PC-3 (cell line): ENCODE measurements around the gene PVALB. TPM values are rescaled to one million over a fixed set of nuclear protein-coding genes. Genes with fewer than 3 reads are reported as not detected.

Source experiments
- ATAC-seq: fragments of 200-7000 bp; cut with Tn5 transposase; 2 replicates; pipeline ENCODE4 v1.9.1; 2020; ENCODE audit warnings: mild to moderate bottlenecking, moderate library complexity
- BruUV-seq: library from RNA; stranded (reverse); fragments of 400-500 nt; replicated peaks from 2 replicates; lab custom pipeline; 2021; lab: Mats Ljungman, UMichigan
- CTCF ChIA-PET: fragments of 300-600 bp; sonication (Branson Sonifier 250); formaldehyde crosslinking; loops from one replicate; lab custom pipeline; 2022; ENCODE audit warnings: antibody characterized with exemption; lab: Charles Lee
- POLR2A ChIA-PET: fragments of 300-600 bp; sonication (Branson Sonifier 250); formaldehyde crosslinking; loops from one replicate; lab custom pipeline; 2022; ENCODE audit warnings: antibody characterized with exemption; ENCODE audit not compliant: unreplicated experiment; lab: Charles Lee
- DNase-seq: peaks from one replicate; pipeline ENCODE4 v3.0.0-alpha.2; 2015
- H2AFZ ChIP-seq: fragments of 300-600 bp; sonication (generic); 2 replicates; pipeline ENCODE4 v1.6.0; 2016; ENCODE audit warnings: antibody characterized with exemption, low read length
- H3F3A ChIP-seq: fragments of 300-600 bp; sonication (generic); one replicate; pipeline ENCODE4 v1.6.0; 2017; ENCODE audit warnings: antibody characterized with exemption, low read length, control low read depth, mild to moderate bottlenecking; ENCODE audit not compliant: unreplicated experiment
- H3K27ac ChIP-seq: fragments of 300-600 bp; sonication (generic); 2 replicates; pipeline ENCODE4 v1.5.1; 2016; ENCODE audit warnings: mild to moderate bottlenecking, low read length
- H3K27me3 ChIP-seq: fragments of 300-600 bp; sonication (generic); 2 replicates; pipeline ENCODE4 v1.6.1; 2016; ENCODE audit warnings: low read length, mixed read lengths
- H3K36me3 ChIP-seq: fragments of 300-600 bp; sonication (generic); 2 replicates; pipeline ENCODE4 v1.6.1; 2016; ENCODE audit warnings: low read depth, mixed run types, low read length, mixed read lengths
- H3K4me1 ChIP-seq: fragments of 300-600 bp; sonication (generic); 2 replicates; pipeline ENCODE4 v1.5.1; 2016; ENCODE audit warnings: low read length; ENCODE audit not compliant: insufficient read depth
- H3K4me2 ChIP-seq: fragments of 300-600 bp; sonication (generic); 2 replicates; pipeline ENCODE4 v1.6.0; 2016; ENCODE audit warnings: low read length
- H3K4me3 ChIP-seq: fragments of 300-600 bp; sonication (generic); 2 replicates; pipeline ENCODE4 v1.5.1; 2016; ENCODE audit warnings: mild to moderate bottlenecking, low read length, mixed read lengths
- H3K79me2 ChIP-seq: fragments of 300-600 bp; sonication (generic); 2 replicates; pipeline ENCODE4 v1.6.1; 2017; ENCODE audit warnings: low read length, mixed read lengths
- H3K9ac ChIP-seq: fragments of 300-600 bp; sonication (generic); 2 replicates; pipeline ENCODE4 v1.6.0; 2016; ENCODE audit warnings: mild to moderate bottlenecking, low read length
- H3K9me2 ChIP-seq: fragments of 300-600 bp; sonication (generic); replicated peaks from 2 replicates; pipeline ENCODE4 v1.6.1; 2016; ENCODE audit warnings: mixed run types, low read length, mixed read lengths
- H3K9me3 ChIP-seq: fragments of 300-600 bp; sonication (generic); 2 replicates; pipeline ENCODE4 v1.6.1; 2016; ENCODE audit warnings: low read length, mixed read lengths
- H4K20me1 ChIP-seq: fragments of 300-600 bp; sonication (generic); 2 replicates; pipeline ENCODE4 v1.6.1; 2016; ENCODE audit warnings: low read length, mixed read lengths
- EZH2 ChIP-seq: fragments of 300-600 bp; sonication (generic); IDR thresholded peaks from one replicate; pipeline ENCODE4 v1.6.1; 2017; ENCODE audit warnings: antibody characterized with exemption, mild to moderate bottlenecking, low read length; ENCODE audit not compliant: unreplicated experiment
- EZH2phosphoT487 ChIP-seq: fragments of 300-600 bp; sonication (generic); IDR thresholded peaks from 2 replicates; pipeline ENCODE4 v1.6.1; 2018; ENCODE audit warnings: mild to moderate bottlenecking, antibody characterized with exemption, low read length, borderline replicate concordance
- intact Hi-C: fragments of 100-400 bp; cut with micrococcal nuclease; formaldehyde crosslinking; loops from 2 replicates; pipeline ENCODE4 v1.9.0; 2023
- total RNA-seq: library from RNA; depleted of rRNA; stranded (reverse); fragments of >200 nt; gene quantifications from 2 replicates; pipeline ENCODE4 v1.2.3, GENCODE V29; 2014
- TF ChIP-seq, protein P1 (sequence below): fragments of 300-600 bp; sonication (generic); conservative IDR thresholded peaks from 2 replicates; pipeline ENCODE4 v1.5.1; 2017; ENCODE audit warnings: antibody characterized with exemption, low read depth, mild to moderate bottlenecking, low read length

PVALB gene
- total RNA-seq, 1 experiment from 2014 or later: not detected

DNA sequence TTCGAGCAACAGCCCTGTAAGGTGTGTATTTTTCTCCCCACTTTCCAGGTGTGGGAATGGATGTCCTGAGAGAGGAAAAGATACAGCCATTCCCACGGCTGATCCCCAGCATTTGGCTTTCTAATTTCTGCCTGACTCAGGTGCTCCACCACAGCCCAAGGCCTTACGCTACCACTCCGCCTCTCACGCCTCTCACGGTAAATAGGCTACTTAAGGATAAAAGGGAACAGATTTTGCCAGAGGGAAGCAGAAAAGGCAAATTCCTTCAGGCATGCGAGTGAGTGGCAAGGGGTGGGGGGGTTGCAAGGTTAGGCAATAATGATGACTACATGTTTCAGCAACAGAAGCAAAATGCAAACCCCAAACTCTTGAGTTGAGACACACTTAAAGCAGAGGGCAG lies 9.2 kb downstream of the PVALB start:
- CTCF ChIA-PET: no interaction called here
- Histone ChIP-seq H3K9me3 (no peaks in the 10 kb centered on the region), H3K9ac (no peak overlapping the region), H3K79me2 (no peaks in the 10 kb centered on the region), H3K4me2 (no peak overlapping the region), H3K36me3 (no peaks in the 10 kb centered on the region), H3F3A (no peaks in the 10 kb centered on the region), H2AFZ (no peak overlapping the region), H4K20me1 (no peaks in the 10 kb centered on the region), H3K4me1 (no peaks in the 10 kb centered on the region), H3K9me2 (no peaks in the 10 kb centered on the region), H3K4me3 (no peak overlapping the region), H3K27me3 (peaks cover 32% of the 10 kb centered on the region; the same call in 1 of the 2 replicates), H3K27ac (no peak overlapping the region)
- DNase-seq (no peak), ATAC-seq (no peak)
- TF ChIP-seq EZH2phosphoT487: no peak
- no TSS peak for BruUV-seq
- POLR2A ChIA-PET: no interaction called here
- intact Hi-C loops: no loop called here

DNA sequence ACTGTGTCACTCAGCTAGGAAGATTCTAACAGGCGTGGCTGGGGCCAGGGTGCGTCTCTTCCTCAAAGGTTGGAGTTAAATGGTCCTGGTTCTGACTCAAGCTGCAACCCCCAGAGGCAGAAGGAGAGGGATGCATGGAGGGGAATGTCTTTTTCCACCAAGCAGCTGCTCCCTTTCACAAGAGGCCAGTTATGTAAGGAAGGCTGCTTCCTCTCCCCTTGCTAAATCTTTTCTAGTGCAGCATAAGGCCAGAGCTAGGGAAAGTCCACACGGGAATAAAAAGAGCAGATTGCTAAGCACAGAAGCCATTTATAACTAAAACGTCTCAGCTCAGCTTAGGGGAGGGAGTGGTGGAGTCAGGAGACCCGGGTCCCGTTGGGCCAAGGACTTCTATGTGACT lies 10.0 kb downstream of the PVALB start:
- intact Hi-C loops: no loop called here
- peaks cover 32% of the 10 kb centered on the region; the same call in 1 of the 2 replicates for H3K27me3 ChIP-seq
- no peaks in the 10 kb centered on the region for H4K20me1 ChIP-seq
- DNase-seq (no peak), ATAC-seq (no peak)
- no peak overlapping the region for H3K27ac ChIP-seq
- no peak for TF ChIP-seq EZH2phosphoT487
- TF ChIP-seq, protein P1, sequence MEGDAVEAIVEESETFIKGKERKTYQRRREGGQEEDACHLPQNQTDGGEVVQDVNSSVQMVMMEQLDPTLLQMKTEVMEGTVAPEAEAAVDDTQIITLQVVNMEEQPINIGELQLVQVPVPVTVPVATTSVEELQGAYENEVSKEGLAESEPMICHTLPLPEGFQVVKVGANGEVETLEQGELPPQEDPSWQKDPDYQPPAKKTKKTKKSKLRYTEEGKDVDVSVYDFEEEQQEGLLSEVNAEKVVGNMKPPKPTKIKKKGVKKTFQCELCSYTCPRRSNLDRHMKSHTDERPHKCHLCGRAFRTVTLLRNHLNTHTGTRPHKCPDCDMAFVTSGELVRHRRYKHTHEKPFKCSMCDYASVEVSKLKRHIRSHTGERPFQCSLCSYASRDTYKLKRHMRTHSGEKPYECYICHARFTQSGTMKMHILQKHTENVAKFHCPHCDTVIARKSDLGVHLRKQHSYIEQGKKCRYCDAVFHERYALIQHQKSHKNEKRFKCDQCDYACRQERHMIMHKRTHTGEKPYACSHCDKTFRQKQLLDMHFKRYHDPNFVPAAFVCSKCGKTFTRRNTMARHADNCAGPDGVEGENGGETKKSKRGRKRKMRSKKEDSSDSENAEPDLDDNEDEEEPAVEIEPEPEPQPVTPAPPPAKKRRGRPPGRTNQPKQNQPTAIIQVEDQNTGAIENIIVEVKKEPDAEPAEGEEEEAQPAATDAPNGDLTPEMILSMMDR: no peak
- TF ChIP-seq EZH2: no peak
- no peak overlapping the region for H3K4me2 ChIP-seq
- H3K4me1 ChIP-seq: no peaks in the 10 kb centered on the region
- no TSS peak for BruUV-seq
- no peak overlapping the region for H3K9ac ChIP-seq
- no peak overlapping the region for H2AFZ ChIP-seq
- H3K9me3 ChIP-seq: no peaks in the 10 kb centered on the region
- no peak overlapping the region for H3K4me3 ChIP-seq
- H3K36me3 ChIP-seq: no peaks in the 10 kb centered on the region
- H3K9me2 ChIP-seq: no peaks in the 10 kb centered on the region
- no peaks in the 10 kb centered on the region for H3K79me2 ChIP-seq
- CTCF ChIA-PET: no interaction called here
- POLR2A ChIA-PET: no interaction called here
- H3F3A ChIP-seq: no peaks in the 10 kb centered on the region

DNA sequence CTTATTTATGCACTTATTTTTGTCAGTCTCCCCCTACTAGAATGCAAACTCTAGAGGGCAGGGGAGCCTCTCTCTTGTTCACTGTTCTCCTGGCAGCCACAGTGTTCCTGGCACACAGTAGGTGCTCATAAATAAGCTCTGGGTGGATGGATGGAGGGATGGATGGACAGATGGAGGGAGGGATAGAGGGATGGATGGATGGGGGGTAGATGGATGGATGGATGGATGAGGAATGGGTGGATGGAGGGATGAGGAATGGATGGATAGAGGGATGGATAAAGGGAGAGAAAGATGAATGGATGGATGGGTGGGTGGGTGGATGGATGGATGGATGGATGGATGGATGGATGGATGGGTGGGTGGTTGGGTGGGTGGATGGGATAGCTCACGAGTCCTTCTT lies 13.5 kb downstream of the PVALB start:
- Histone ChIP-seq H3K4me2 (no peak overlapping the region), H3F3A (no peaks in the 10 kb centered on the region), H4K20me1 (no peaks in the 10 kb centered on the region), H3K9ac (no peak overlapping the region), H3K4me1 (no peaks in the 10 kb centered on the region), H3K27me3 (peaks cover 32% of the 10 kb centered on the region; the same call in 1 of the 2 replicates), H3K36me3 (no peaks in the 10 kb centered on the region), H3K9me3 (no peaks in the 10 kb centered on the region), H2AFZ (no peak overlapping the region), H3K79me2 (no peaks in the 10 kb centered on the region), H3K4me3 (no peak overlapping the region), H3K27ac (no peak overlapping the region), H3K9me2 (no peaks in the 10 kb centered on the region)
- CTCF ChIA-PET: no interaction called here
- ATAC-seq (no peak), DNase-seq (no peak)
- BruUV-seq: no TSS peak
- intact Hi-C loops: no loop called here
- POLR2A ChIA-PET: no interaction called here
- TF ChIP-seq EZH2 (no peak), EZH2phosphoT487 (no peak)
- TF ChIP-seq, protein P1: no peak
